DND-41 (cell line): ENCODE data around the gene SIGLEC9.

Experiments used
- ATAC-seq: fragments of 200-7000 bp; cut with Tn5 transposase; 3 replicates; pipeline ENCODE4 v1.9.1; 2021; ENCODE audit warnings: low read depth; ENCODE audit not compliant: insufficient read depth
- DNase-seq: peaks from one replicate; pipeline ENCODE4 v3.0.0-alpha.2; 2020
- H2AFZ ChIP-seq: 2 replicates; pipeline ENCODE4 v1.6.0; 2012; ENCODE audit warnings: low read depth, low read length
- H3K27ac ChIP-seq: 2 replicates; pipeline ENCODE4 v1.5.1; 2012; ENCODE audit warnings: low read length, inconsistent platforms
- H3K27me3 ChIP-seq: fragments of 200-600 bp; sonication (generic); 2 replicates; pipeline ENCODE4 v1.6.0; 2012; ENCODE audit warnings: low read length, mild to moderate bottlenecking, inconsistent platforms; ENCODE audit not compliant: insufficient read depth, poor library complexity
- H3K36me3 ChIP-seq: 2 replicates; pipeline ENCODE4 v1.5.1; 2012; ENCODE audit warnings: low read length, inconsistent platforms; ENCODE audit not compliant: insufficient read depth
- H3K4me1 ChIP-seq: 2 replicates; pipeline ENCODE4 v1.5.1; 2012; ENCODE audit warnings: mild to moderate bottlenecking, low read length; ENCODE audit not compliant: insufficient read depth
- H3K4me2 ChIP-seq: 2 replicates; pipeline ENCODE4 v1.6.0; 2012; ENCODE audit warnings: mild to moderate bottlenecking, moderate library complexity, low read length, inconsistent platforms; ENCODE audit not compliant: insufficient read depth
- H3K4me3 ChIP-seq, 2 experiments: fragments of 200-600 bp in 1 of 2; shearing (Covaris generic) in 1 of 2; 2 replicates each; pipeline ENCODE4 v1.5.1; 2012 to 2016; ENCODE audit warnings: inconsistent platforms in 2 of 2, low read length in 2 of 2, mild to moderate bottlenecking in 2 of 2, low read depth in 1 of 2, moderate library complexity in 1 of 2
- H3K79me2 ChIP-seq: 2 replicates; pipeline ENCODE4 v1.6.0; 2012; ENCODE audit warnings: low read length, inconsistent platforms; ENCODE audit not compliant: insufficient read depth
- H3K9ac ChIP-seq: 2 replicates; pipeline ENCODE4 v1.6.0; 2012; ENCODE audit warnings: low read depth, mild to moderate bottlenecking, inconsistent platforms, low read length, moderate library complexity
- H3K9me3 ChIP-seq: 2 replicates; pipeline ENCODE4 v1.5.1; 2012; ENCODE audit warnings: low read length, moderate library complexity, mild to moderate bottlenecking, inconsistent platforms; ENCODE audit not compliant: insufficient read depth, severe bottlenecking
- H4K20me1 ChIP-seq: 2 replicates; pipeline ENCODE4 v1.6.0; 2012; ENCODE audit warnings: low read length; ENCODE audit not compliant: insufficient read depth
- EZH2 ChIP-seq: IDR thresholded peaks from 3 replicates; pipeline ENCODE4 v1.6.1; 2012; ENCODE audit warnings: borderline replicate concordance, low read depth, mild to moderate bottlenecking, moderate library complexity, low read length, inconsistent platforms; ENCODE audit not compliant: severe bottlenecking
- TF ChIP-seq, protein P1 (sequence below): IDR thresholded peaks from 2 replicates; pipeline ENCODE4 v1.5.1; 2012; ENCODE audit warnings: borderline replicate concordance, low read length, moderate library complexity, mild to moderate bottlenecking; ENCODE audit not compliant: poor library complexity, severe bottlenecking; ENCODE audit errors: extremely low read depth

Gene SIGLEC9

GRCh38 chr19:51082611-51083010 is 42.1 kb upstream of the SIGLEC9 start, which contains the start of gene KLK14:
Gene KLK14 (minus strand): TSS chr19:51082887. CDS start chr19:51082614, 273 bp downstream.
- no peaks in the 10 kb centered on the region for H3K79me2 ChIP-seq
- no peaks in the 10 kb centered on the region for H3K27me3 ChIP-seq
- no peaks in the 10 kb centered on the region for H3K9me3 ChIP-seq
- H4K20me1 ChIP-seq: no peaks in the 10 kb centered on the region
- H2AFZ ChIP-seq: no peak within 1 kb of the TSS
- no peaks in the 10 kb centered on the region for H3K36me3 ChIP-seq
- TF ChIP-seq, protein P1, sequence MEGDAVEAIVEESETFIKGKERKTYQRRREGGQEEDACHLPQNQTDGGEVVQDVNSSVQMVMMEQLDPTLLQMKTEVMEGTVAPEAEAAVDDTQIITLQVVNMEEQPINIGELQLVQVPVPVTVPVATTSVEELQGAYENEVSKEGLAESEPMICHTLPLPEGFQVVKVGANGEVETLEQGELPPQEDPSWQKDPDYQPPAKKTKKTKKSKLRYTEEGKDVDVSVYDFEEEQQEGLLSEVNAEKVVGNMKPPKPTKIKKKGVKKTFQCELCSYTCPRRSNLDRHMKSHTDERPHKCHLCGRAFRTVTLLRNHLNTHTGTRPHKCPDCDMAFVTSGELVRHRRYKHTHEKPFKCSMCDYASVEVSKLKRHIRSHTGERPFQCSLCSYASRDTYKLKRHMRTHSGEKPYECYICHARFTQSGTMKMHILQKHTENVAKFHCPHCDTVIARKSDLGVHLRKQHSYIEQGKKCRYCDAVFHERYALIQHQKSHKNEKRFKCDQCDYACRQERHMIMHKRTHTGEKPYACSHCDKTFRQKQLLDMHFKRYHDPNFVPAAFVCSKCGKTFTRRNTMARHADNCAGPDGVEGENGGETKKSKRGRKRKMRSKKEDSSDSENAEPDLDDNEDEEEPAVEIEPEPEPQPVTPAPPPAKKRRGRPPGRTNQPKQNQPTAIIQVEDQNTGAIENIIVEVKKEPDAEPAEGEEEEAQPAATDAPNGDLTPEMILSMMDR: no peak
- TF ChIP-seq EZH2: no peak
- no peaks in the 10 kb centered on the region for H3K4me1 ChIP-seq
- no peak within 1 kb of the TSS for H3K9ac ChIP-seq
- no peak within 1 kb of the TSS for H3K27ac ChIP-seq
- H3K4me2 ChIP-seq: no peak within 1 kb of the TSS
- ATAC-seq (no peak), DNase-seq (no peak)
- no peak within 1 kb of the TSS for H3K4me3 ChIP-seq

DNA sequence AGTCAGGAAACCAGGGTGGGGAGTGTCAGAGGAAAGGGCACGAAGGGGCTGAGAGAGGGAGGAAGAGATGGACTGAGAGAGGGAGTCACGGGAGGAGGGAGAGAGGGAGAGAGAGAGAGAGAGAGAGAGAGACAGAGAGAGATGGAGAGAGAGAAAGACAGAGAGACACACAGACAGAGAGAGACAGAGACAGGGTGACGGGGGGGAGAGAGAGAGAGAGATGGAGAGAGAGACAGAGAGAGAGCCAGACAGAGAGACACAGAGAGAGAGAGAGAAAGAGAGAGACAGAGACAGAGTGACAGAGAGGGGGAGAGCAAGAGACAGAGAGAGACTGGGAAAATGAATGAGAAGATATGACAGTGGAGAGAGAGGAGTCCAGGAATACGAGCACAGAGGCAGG is 41.5 kb upstream of the SIGLEC9 start:
- ATAC-seq: no peak
- Histone ChIP-seq H3K36me3 (no peaks in the 10 kb centered on the region), H3K27ac (no peak overlapping the region), H3K9ac (no peak overlapping the region), H3K4me1 (no peaks in the 10 kb centered on the region), H3K9me3 (no peaks in the 10 kb centered on the region), H3K4me3 (no peak overlapping the region), H4K20me1 (no peaks in the 10 kb centered on the region), H2AFZ (no peak overlapping the region), H3K27me3 (no peaks in the 10 kb centered on the region), H3K4me2 (no peak overlapping the region), H3K79me2 (no peaks in the 10 kb centered on the region)
- DNase-seq: no peak
- no peak for TF ChIP-seq EZH2
- TF ChIP-seq, protein P1: no peak

DNA sequence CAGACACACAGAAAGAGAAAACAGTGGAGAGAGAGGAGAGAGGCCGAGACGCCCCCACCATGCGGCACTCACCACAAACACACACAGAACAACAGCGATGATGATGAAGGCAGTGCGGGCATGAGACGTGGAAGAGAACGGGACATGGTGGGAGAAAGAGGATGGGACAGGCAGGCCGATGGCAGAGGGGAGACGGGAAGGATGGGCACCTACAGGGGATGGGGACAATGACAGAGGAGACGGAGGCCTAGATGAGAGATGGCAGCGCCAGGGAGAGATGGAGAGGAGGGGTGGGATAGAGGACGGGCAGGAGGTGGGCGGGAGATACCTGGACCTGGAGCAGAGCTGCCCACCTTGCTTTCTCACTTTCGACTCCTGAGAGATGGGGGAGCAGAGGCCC is 40.9 kb upstream of the SIGLEC9 start:
- no peak overlapping the region for H3K4me2 ChIP-seq
- H3K36me3 ChIP-seq: no peaks in the 10 kb centered on the region
- H4K20me1 ChIP-seq: no peaks in the 10 kb centered on the region
- H3K9me3 ChIP-seq: no peaks in the 10 kb centered on the region
- H3K27ac ChIP-seq: no peak overlapping the region
- no peak overlapping the region for H3K4me3 ChIP-seq
- no peaks in the 10 kb centered on the region for H3K79me2 ChIP-seq
- no peak overlapping the region for H3K9ac ChIP-seq
- ATAC-seq (no peak), DNase-seq (no peak)
- H3K4me1 ChIP-seq: no peaks in the 10 kb centered on the region
- H3K27me3 ChIP-seq: no peaks in the 10 kb centered on the region
- H2AFZ ChIP-seq: no peak overlapping the region
- TF ChIP-seq EZH2: no peak
- TF ChIP-seq, protein P1: no peak

GRCh38 chr19:51084505-51084904 is 40.2 kb upstream of the SIGLEC9 start:
- H3K36me3 ChIP-seq: no peaks in the 10 kb centered on the region
- H4K20me1 ChIP-seq: no peaks in the 10 kb centered on the region
- H3K4me2 ChIP-seq: no peak overlapping the region
- no peak for ATAC-seq
- H3K9ac ChIP-seq: no peak overlapping the region
- no peaks in the 10 kb centered on the region for H3K9me3 ChIP-seq
- H3K27ac ChIP-seq: no peak overlapping the region
- no peaks in the 10 kb centered on the region for H3K27me3 ChIP-seq
- no peak for TF ChIP-seq EZH2
- TF ChIP-seq, protein P1: no peak
- H3K79me2 ChIP-seq: no peaks in the 10 kb centered on the region
- no peaks in the 10 kb centered on the region for H3K4me1 ChIP-seq
- no peak overlapping the region for H3K4me3 ChIP-seq
- no peak for DNase-seq
- no peak overlapping the region for H2AFZ ChIP-seq
